ENCODE results near the gene PTPRC.

The PTPRC gene

GRCh38 chr1:198677027-198677426 is 38.2 kb downstream of the PTPRC start:
- DNase-seq: no peak

- no peak for DNase-seq
Observed at GRCh38 chr1:198677871-198678270, 39.0 kb downstream of the PTPRC start.

- DNase-seq: no peak
Observed at GRCh38 chr1:198678301-198678836, 39.5 kb downstream of the PTPRC start.

- no peak for DNase-seq
Observed at GRCh38 chr1:198678901-198679329, 40.1 kb downstream of the PTPRC start.

DNA sequence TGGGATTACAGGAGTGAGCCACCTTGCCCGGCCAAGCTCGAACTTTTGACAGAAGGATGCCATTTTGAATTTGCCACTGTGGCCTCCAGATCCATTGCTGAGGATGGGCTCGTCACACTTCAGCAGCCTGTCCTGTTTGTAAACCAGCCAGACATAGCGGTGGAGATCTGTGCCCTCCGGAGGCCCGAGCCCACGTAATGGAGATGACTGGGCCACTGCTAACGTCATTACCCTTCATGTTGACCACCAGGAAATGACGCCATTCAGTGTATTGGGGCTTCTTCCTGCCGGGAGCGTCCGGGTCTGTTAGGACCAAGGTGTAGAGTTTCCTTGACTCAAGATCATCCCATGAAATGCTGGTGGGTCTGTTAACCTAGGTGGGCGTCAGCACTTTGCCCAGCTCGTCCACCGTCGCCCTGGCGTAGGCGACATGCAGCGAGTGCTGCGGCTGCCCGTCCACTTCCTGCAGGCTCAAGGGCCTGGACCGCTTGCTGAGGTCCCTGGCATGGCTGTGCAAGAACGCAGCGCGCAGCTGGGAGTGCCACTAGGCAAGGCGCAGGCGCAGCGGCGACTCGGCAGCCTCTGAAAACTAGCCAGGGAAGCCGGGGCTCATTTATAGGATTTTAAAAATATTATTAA is 40.8 kb downstream of the PTPRC start:
- DNase-seq: no peak

DNA sequence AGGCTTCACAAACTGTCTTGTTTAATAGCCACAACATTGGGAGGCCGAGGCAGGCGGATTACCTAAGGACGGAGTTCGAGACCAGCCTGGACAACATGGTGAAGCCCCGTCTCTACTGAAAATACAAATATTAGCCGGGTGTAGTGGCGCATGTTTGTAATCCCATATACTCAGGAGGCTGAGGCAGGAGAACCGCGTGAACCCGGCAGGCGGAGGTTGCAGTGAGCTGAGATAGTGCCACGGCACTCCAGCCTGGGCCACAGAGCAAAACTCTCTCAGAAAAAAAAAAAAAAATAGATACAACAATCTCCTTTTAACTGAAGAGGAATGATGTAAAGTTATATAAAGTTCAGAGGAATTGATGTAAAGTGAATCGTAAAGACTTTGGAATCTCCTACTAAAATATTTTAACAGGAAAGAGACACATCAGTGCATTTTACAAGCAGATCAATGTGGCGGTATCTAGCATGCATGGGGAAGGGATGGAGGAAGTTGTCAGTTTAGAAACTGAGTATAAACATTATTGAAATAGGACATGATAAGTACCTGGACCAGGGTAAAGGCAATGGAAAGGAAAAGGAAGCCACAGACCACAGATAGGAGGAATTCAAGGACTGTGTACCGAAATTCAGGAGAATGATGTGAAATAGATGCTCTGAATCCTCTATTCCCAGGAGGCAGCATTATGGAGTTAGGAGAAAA is 41.5 kb downstream of the PTPRC start:
- DNase-seq: no peak

GRCh38 chr1:198681252-198681651 is 42.4 kb downstream of the PTPRC start:
- DNase-seq: no peak

DNA sequence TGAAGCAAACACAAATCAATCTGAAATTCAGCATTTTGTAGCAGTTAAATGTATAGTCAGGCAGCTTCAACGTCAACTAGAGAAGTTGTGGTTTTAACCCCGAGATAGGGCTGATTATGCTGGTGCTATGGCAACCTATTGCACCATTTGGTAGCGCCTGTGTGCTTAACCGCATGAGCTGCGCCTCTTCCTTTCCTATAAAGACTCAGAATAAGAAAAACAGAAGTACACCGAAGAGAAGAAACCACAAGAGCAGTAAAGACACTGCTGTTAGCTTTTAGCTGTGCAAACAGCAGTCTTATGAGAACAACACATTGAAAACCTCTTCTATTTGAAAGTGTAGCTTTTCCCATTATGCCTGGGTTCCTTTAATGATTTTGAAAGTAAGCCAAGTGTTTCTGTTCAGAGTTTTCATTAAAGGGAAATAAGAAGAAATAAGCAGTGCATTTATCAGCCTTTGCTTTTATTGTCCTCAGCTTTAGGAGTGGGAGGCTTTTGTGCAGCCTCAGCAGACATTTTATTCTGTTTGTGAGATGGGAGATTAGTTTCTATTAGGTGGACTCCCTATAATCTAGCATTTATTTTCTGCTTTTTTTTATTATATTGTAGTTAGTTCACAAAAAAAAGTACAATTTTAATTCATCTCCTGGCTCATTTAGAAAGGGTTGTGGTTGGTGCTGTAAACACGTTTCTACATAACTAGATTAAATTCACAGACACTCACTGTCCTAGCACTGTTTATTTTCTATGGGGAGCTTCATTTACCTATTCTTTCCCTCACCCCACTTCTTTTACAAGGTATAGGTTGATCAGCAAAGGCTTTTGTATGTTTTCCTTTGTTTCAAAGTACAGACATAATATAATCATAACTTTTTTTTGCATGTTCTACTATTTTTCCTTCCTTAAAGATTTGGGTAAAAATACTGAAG is 43.3 kb downstream of the PTPRC start:
- peak; percentile 17 to 40 for DNase-seq

DNA sequence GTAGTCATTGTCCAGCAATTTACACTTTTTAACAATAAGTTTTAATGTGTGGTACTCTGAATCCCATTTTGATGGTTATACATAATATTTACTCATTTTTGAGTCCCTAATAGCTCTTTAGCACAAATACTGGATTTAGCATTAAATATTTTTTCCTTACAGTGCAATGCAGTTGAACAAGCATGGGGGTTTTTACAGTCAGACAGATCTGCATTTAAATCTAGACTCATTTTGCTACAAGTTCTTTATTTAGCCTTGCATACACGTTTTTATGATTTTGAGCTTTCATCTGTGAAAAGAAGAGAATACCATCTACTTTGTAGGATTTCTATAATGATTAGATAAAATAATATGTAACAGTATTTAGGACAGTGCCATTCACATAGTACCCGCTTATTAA is 44.0 kb downstream of the PTPRC start:
- no peak for DNase-seq

DNA sequence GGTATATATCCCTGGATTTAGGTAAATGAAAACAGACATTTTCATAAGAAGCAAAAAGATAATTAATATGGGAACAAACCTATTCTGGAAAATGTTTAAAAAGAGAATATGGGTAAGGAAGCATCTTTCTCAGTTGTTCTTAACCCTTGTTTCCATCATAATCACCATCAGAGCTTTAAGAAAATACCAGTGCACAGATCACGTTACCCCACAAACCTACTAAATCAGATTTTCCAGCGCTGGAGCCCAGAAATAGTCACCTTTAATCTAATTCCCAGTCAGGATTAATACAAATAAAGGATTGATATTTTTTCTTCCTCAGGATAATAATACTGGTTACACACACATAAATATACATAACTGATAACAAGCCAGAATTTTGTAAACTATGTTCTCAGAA is 44.6 kb downstream of the PTPRC start:
- DNase-seq: no peak

DNA sequence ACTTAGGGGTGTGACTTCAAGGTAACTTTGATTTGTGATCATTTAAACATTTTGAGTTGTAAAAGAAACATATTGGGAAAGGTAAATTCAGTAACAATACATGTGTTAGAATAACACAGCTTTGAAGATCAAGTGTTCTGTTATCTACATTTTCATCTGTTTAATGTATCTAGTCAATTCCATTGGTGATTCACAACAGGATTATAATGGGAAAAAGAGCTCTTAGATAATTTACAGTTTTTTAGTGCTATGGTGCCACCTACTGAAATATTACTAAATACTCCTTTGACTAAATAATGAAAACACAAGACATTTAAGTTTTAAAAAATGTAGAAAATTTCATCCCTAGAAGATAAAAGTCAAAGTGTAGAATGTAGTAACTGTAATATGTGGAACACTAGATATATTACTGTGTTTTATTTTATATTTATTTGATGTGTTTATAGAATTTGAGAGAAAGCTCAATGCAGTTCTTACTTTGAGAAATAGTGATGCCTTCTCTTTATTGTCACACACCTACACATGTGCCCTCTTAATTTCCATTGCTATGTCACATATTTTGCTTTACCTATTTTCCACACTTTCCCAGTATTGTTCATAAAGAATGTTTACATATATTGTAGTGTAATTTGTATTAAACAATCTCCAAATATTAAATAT is 47.4 kb downstream of the PTPRC start:
- DNase-seq: no peak

GRCh38 chr1:198687429-198687828 is 48.6 kb downstream of the PTPRC start:
- no peak for DNase-seq

DNA sequence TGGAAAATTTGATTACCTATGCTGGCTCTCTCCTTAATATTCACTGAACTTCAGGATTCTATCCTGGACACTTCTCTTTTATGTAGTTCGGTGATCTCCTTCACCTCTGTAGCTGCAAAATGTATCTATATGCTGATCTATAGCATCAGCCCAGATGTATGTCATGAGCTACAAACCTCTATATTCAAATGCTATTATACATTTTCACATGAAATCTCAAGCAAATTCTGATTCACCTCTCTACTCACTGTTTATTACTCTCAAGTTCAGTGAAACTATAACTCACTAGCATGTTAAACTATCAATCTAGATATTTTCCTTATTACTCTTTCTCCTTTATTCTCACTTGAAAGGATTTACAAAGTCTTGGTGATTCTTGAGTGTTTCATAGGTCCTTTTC is 52.2 kb downstream of the PTPRC start:
- DNase-seq: no peak

GRCh38 chr1:198693321-198693720 is 54.5 kb downstream of the PTPRC start:
- no peak for DNase-seq

GRCh38 chr1:198694542-198694941 is 55.7 kb downstream of the PTPRC start:
- no peak for DNase-seq

DNA sequence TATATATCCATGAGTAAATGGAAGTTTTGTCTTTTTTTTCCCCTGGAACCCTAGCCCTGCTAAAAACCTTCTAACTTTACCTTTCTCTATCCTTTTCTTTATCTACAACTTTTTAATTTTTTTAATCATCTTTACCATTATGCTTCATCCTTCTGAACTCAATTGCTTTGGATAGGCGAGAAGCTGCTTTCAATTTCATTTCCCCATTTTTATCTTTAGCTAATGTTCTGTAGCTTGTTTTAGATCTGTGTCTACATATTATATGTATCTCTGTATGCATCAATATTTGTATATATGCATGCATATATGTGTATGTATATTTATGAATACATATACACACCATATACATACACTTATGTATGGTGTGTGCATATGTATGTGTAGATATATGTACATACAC is 57.4 kb downstream of the PTPRC start:
- no peak for DNase-seq

DNA sequence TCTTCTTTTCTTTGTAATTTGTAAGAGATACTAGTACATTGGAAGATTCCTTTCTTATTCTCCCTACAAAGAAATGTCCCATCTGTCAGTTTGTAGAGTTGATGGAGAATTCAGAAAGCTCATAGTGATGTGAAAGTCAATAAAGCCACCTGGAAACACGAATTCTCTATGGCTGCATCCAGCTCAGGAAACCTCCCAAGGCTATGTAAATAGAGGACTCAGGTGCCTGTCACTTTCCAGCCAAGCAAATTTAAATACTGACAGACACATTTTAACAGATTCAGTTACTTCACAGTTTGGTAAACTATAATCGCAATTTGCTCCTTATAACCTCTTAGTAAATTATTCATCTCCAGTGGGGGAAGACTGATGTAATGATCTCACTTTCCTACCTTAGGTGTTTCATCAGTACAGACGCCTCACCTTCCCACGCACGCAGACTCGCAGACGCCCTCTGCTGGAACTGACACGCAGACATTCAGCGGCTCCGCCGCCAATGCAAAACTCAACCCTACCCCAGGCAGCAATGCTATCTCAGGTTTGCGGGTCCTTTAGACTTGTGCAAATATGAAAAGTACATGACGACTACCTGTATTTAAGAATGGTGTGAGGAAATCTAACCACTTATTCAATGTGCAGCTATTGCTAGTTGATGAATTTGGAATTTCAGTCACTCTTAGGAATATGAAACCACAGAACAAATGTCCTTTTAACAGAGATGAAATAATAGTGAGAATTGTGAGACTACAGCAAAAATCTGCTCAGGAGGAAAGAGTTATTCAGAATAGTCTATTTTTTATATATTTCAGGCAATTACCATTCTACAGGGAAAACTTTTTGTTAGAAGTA is 60.6 kb downstream of the PTPRC start:
- DNase-seq: no peak

GRCh38 chr1:198700016-198700392 is 61.2 kb downstream of the PTPRC start:
- no peak for DNase-seq

- DNase-seq: no peak
Observed at GRCh38 chr1:198700396-198700795, 61.6 kb downstream of the PTPRC start.

DNA sequence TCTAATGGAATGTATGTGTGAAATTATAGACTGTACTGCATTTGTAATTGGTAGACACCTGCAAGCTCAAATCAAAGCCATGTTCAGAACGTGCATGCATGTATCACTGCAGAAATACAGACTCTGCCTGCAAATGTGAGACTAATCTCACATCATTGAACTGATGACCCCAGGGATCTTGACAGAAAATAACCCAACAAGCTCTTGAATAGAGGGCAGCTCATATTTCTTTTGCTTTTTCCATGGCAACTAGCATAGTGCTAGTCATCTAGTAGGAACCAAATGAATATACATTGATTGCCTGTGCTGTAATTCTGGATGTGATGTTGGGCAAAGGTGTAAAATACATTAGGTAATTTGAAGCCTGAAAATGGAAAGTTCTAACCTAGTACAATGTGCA is 62.4 kb downstream of the PTPRC start:
- DNase-seq: no peak

DNA sequence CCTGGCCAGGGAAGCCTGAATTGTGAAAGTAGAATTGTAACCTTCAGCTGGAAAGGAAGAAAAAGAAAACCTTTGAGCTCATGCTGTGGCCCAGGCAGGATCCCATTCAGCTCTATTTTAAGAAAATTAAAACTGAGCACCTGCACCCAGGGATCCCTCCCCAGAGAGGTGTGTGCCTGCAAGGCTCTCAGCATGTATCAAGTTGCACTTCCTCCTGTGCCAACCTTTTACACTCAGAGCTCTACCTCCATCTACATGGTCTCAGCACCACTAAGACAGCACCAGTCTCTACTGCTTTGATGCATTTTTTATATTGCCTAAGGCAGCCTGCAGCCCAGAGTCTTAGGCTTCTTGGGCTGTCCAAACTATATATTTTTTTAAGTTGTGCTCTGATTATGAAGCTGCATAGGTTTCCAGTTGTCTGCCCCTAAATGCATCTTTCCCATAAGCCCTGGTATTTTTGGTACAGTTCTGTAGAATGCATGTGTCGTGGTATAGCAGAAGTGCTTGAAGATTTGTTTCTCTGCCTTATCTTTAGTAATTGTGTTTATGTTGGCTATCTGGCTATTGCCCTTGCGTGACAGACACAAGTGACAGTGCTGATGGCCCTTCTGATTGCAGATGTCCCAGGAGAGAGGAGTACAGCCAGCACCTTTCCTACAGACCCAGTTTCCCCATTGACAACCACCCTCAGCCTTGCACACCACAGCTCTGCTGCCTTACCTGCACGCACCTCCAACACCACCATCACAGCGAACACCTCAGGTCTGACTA is 63.1 kb downstream of the PTPRC start:
- peak in 1 of 2 experiments; percentile 3 for DNase-seq

Measured in NCI-H187 (cell line).